DOHH2 (cell line): ENCODE results near the gene ROBO1.

ENCODE experiments used
- CTCF ChIP-seq: fragments of 200-600 bp; sonication (generic); IDR thresholded peaks from one replicate; pipeline ENCODE4 v1.5.1; 2014; ENCODE audit warnings: antibody characterized with exemption, mild to moderate bottlenecking, low read depth, low read length; ENCODE audit not compliant: poor library complexity, severe bottlenecking
- EZH2phosphoT487 ChIP-seq: fragments of 200-600 bp; sonication (generic); IDR thresholded peaks from 2 replicates; pipeline ENCODE4 v1.6.1; 2017; ENCODE audit warnings: borderline replicate concordance, mild to moderate bottlenecking, antibody characterized with exemption, low read length, moderate library complexity, mixed read lengths

- TF ChIP-seq CTCF: no peak
- TF ChIP-seq EZH2phosphoT487: no peak
Measured at GRCh38 chr3:78871048-78871447, 896.8 kb downstream of the ROBO1 start.
